SKM-1 (cell line): ENCODE data around the gene TAS1R2.

Source experiments
- DNase-seq: peaks from one replicate; lab custom pipeline; 2025; ENCODE audit not compliant: unreplicated experiment; lab: John Stamatoyannopoulos, UW

The TAS1R2 gene

GRCh38 chr1:18803151-18803791, 56.2 kb downstream of the TAS1R2 start:
- DNase-seq: no peak

- no peak for DNase-seq
Measured at GRCh38 chr1:18802231-18802630, 57.2 kb downstream of the TAS1R2 start.

GRCh38 chr1:18800258-18800657, 59.2 kb downstream of the TAS1R2 start:
- DNase-seq: no peak

- no peak for DNase-seq
Measured at GRCh38 chr1:18799454-18799853, 60.0 kb downstream of the TAS1R2 start.

- no peak for DNase-seq
Measured at GRCh38 chr1:18798946-18799345, 60.5 kb downstream of the TAS1R2 start.

GRCh38 chr1:18798533-18798932, 60.9 kb downstream of the TAS1R2 start:
- no peak for DNase-seq

- no peak for DNase-seq
Measured at GRCh38 chr1:18796950-18797349, 62.5 kb downstream of the TAS1R2 start.

GRCh38 chr1:18795002-18795689, 64.3 kb downstream of the TAS1R2 start:
- DNase-seq: no peak

GRCh38 chr1:18794561-18794960, 64.9 kb downstream of the TAS1R2 start:
- DNase-seq: no peak

GRCh38 chr1:18794051-18794450, 65.4 kb downstream of the TAS1R2 start:
- DNase-seq: no peak

- DNase-seq: no peak
Measured at GRCh38 chr1:18793164-18793563, 66.3 kb downstream of the TAS1R2 start.

GRCh38 chr1:18792747-18793146, 66.7 kb downstream of the TAS1R2 start:
- DNase-seq: no peak
